NCI-H748 (cell line): ENCODE measurements around the gene WDR82.

Experiments
- DNase-seq: peaks from one replicate; lab custom pipeline; 2025; ENCODE audit not compliant: unreplicated experiment; lab: John Stamatoyannopoulos, UW

The WDR82 gene

DNA sequence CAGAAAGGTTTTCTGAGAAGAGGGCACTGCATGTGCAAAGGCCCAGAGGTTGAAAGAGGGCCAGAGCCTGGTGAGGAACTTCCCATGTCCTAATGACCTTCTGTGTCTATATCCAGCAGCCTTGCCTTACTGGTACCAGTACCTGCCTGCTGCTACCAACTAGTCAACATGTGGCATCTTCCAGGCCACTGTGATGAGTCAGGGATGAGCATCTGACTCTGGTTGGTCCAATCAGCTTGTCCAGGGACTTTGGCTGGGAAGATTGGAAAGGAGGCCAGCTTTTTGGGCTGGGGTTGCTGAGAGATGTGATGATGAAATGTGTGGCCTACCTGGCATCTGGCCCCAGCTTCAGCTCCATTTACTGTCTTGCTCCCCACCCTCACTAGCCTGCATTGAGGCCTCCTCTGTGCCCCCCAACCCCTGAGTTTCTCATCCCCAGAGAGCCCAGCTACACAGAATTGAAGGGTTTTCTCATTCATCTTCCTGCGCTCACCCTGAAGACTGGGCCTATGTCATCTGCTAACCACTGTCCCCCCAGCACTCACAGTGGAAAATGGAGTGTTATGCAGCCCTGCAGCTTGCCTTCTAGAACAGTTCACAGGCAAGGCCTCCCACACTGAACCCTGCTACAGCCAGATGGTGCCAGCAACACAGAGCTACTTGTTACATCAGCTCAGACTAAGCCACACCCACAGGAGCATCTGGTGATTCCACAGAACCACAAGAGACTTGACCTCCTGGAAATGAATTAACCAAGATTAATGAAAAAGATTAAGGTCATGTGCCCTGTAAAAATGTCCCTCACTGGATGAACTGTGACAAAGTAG lies 38.2 kb downstream of the WDR82 start:
- DNase-seq: peak; percentile 67

- DNase-seq: peak; percentile 73
Measured at GRCh38 chr3:52238761-52239701, 39.4 kb downstream of the WDR82 start, which contains the start of gene TWF2. TWF2 (minus strand) TSS chr3:52239158; CDS start chr3:52239016, 142 bp downstream.

- DNase-seq: no peak
Measured at GRCh38 chr3:52238193-52238760, 40.2 kb downstream of the WDR82 start.

- DNase-seq: no peak
Measured at GRCh38 chr3:52237657-52238172, 40.7 kb downstream of the WDR82 start.

DNA sequence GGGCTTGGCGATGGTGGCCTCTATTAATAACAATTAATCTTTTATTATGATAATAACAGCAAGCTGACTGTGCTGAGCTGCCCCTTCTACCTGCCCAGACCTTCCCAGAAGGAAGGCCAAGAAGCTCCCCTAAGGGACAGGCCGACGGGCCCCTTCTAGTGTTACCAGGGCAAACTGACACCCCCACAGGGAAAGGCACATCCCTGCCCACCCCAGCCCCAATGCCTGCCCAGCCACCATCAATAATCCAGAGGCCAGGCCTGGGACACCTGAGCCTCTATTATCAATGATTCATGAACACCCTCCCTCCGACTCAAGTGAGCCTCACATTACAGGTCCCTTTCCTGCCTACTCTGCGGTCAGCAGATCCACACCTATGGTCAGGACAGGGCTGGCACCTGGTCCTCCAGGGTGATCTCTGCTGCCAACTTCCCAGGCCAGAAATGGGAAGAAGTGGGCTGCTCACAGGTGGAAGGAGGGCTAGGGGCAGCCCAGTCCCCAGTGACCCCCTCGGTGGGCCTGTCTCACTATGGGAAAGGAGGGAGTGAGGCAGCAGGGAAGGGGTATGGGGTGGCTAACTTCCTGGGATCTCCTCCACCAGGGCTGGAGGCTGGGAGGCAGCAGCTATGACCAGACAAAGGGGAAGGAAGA lies 41.3 kb downstream of the WDR82 start:
- DNase-seq: no peak

GRCh38 chr3:52236424-52236886 lies 42.0 kb downstream of the WDR82 start:
- DNase-seq: no peak

GRCh38 chr3:52234516-52235447 lies 43.7 kb downstream of the WDR82 start:
- no peak for DNase-seq

DNA sequence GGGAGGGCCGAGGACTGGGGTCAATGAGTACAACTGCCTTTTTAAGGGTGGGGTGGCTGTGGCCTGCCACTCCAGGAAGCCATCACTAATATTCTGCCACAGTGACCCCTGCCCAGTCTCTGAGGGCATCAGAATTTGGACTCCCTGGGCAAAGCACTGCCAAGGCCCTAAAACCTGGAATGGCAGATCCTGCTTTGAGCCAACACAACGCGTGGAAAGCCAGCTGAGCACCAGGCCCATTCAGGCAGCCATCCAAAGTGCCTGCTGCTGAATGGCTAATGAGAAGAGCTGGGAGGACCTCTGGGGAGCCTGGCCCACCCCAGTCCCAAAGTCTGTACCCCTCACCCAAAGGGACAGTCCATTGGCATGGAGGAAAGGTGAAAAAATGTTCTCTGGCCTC lies 44.5 kb downstream of the WDR82 start:
- DNase-seq: no peak

DNA sequence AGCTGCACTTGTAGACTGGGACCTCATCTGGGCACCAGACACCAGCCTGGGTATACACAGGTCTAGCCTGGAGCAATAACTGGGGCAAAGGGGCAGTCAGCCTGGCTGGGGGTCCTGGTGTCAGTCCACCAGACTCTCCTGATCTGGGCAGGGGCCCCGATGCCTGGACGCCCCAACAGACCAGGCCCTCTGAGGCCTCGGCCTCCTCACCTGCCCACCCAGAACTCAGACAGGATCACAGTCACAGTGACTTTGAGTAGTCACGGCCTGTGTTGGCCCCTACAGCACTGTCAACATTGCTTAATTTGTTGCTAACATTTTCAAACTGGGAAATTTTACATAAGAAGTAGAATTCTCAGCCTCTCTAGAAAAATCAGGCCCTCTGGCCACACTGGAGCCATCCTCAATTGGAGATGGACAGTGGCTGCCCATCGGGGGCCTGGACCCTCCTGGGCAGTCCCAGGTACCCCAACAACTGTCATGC lies 45.3 kb downstream of the WDR82 start:
- no peak for DNase-seq

DNA sequence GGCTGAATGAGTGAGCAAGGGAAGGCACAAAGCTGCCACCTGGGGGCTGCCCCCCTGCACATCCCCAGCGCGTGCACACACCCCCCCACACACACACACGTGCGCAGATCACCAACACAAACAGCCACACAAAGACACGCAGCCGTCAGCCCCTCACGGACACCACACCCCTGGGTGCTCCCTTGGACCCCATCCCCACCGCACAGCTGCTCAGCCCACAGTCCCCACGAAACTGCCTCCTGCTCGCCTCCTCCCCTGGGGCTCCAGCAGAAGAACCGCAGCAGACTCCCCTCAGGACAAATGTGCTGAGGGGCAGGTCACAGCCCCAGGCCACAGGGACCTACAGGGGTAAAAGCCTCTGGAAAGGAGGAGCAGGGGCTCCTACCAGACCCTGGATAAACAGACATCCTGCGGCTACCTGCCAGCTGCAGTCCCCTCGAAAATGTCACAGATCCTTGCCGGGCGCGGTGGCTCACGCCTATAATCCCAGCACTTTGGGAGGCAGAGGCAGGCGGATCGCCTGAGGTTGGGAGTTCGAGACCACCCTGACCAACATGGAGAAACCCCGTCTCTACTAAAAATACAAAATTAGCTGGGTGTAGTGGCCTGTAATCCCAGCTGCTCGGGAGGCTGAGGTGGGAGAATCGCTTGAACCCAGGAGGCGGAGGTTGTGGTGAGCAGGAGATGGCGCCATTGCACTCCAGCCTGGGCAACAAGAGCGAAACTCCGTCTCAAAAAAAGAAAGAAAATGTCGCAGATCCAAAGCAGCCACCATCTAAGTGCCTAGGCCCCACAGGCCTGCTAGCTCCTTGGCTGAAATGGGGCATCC lies 46.0 kb downstream of the WDR82 start:
- no peak for DNase-seq

GRCh38 chr3:52231502-52232278 lies 46.8 kb downstream of the WDR82 start:
- DNase-seq: peak; percentile 40

GRCh38 chr3:52230889-52231499 lies 47.5 kb downstream of the WDR82 start:
- no peak for DNase-seq

DNA sequence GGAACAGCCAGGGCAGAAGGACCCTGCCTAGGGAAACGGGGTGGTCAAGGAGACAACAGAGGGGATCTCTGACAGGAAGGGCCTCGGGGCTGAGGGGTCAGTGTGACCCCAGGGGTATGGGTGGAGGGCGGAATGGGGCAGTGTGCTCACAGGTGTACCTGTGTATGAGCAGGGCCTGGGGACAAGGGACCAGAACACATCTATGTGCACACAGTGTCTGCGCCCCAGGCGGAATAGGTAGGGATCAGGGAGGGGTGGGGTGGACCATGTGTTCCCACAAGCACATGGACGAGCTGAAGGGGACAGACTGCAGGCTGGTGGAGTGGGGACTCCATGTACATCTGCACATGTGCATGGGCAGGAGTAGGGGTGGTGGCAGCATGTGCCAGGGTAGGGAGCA lies 48.0 kb downstream of the WDR82 start:
- no peak for DNase-seq

- DNase-seq: no peak
Measured at GRCh38 chr3:52229656-52230055, 48.8 kb downstream of the WDR82 start.

DNA sequence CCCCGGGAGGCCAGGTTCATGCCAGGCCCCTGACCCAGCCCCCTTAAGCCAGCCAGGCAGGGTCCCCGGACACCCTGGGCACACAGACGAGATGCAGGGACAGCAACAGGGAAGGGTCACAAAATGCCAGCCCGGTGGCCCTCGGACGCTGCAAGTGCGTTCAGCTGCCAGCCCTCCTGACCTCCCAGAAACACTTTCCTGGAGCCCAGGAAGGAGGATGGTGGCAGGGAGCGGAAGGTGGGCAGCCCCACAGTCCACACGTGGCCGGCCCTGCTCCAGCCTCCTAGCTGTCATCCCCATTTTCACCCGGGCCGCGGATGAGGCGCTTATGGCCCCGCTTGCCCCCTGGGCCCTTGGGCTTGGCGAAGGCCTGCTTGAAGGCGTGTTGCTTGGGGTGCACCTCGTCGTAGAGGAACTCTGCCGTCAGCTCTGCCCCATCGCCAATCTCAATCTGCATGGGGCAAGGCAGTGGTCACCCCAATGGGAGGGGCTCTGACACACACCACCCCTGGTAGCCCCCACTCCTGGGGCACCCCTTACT lies 49.6 kb downstream of the WDR82 start:
- no peak for DNase-seq

DNA sequence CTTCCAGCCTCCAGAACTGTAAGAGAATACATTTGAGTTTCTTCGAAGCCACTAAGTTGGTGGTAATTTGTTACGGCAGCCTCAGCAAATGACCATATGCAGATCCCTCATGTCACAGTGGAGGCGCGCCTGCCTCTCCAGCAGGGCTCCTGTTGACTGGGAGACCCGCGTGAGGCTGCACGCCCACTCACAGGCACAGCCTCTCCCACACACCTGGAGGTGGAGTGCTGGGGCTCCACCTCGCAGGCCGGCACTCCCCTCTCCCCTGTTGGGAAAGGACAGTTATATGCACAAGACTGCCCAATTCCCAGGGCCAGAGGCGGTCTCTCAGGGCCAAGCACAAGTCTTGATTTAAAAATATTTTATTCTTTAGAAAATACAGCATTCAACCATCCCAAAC lies 50.2 kb downstream of the WDR82 start:
- no peak for DNase-seq

GRCh38 chr3:52227766-52228165 lies 50.7 kb downstream of the WDR82 start:
- DNase-seq: no peak
